SK-N-SH treated with all-trans-retinoic acid at 6 μM for 48 hours (cell line): Measurements from ENCODE around the gene SUGCT.

Experiments
- ATAC-seq: fragments of 200-7000 bp; cut with Tn5 transposase; 3 replicates; pipeline ENCODE4 v1.9.1; 2020; ENCODE audit warnings: mild to moderate bottlenecking, moderate library complexity
- ARNTL ChIP-seq: fragments of 450-650 bp; formaldehyde crosslinking; IDR thresholded peaks from 2 replicates; pipeline ENCODE4 v1.5.0; 2020; ENCODE audit warnings: low read depth, mild to moderate bottlenecking, moderate library complexity, borderline replicate concordance
- BACH2 ChIP-seq: fragments of 250-450 bp; sonication (Bioruptor Pico); IDR thresholded peaks from 2 replicates; pipeline ENCODE4 v1.9.0; 2021; ENCODE audit warnings: mild to moderate bottlenecking, borderline replicate concordance
- CREB5 ChIP-seq: fragments of 250-450 bp; sonication (Bioruptor Pico); IDR thresholded peaks from 2 replicates; pipeline ENCODE4 v1.5.1; 2020; ENCODE audit warnings: low read depth, mild to moderate bottlenecking, moderate library complexity
- CSDC2 ChIP-seq: fragments of 250-450 bp; sonication (Bioruptor Pico); IDR thresholded peaks from 2 replicates; pipeline ENCODE4 v1.5.0; 2020; ENCODE audit warnings: mild to moderate bottlenecking, moderate library complexity
- CSRNP3 ChIP-seq: fragments of 250-450 bp; sonication (Bioruptor Pico); IDR thresholded peaks from 2 replicates; pipeline ENCODE4 v1.5.1; 2021; ENCODE audit warnings: mild to moderate bottlenecking, moderate library complexity
- GLIS3 ChIP-seq: fragments of 250-450 bp; sonication (Bioruptor Pico); IDR thresholded peaks from 2 replicates; pipeline ENCODE4 v1.5.0; 2020; ENCODE audit warnings: mild to moderate bottlenecking, moderate library complexity
- ISL1 ChIP-seq: fragments of 250-450 bp; sonication (Bioruptor Pico); IDR thresholded peaks from 2 replicates; pipeline ENCODE4 v2.1.2; 2022; ENCODE audit warnings: mild to moderate bottlenecking, moderate library complexity
- OSR1 ChIP-seq: fragments of 250-450 bp; sonication (Bioruptor Pico); IDR thresholded peaks from 2 replicates; pipeline ENCODE4 v1.8.0; 2022; ENCODE audit warnings: moderate library complexity, mild to moderate bottlenecking, inconsistent platforms
- PATZ1 ChIP-seq: fragments of 250-450 bp; sonication (Bioruptor Pico); IDR thresholded peaks from 2 replicates; pipeline ENCODE4 v1.8.0; 2020; ENCODE audit warnings: mild to moderate bottlenecking, moderate library complexity, borderline replicate concordance
- POU6F1 ChIP-seq: fragments of 250-450 bp; sonication (Bioruptor Pico); IDR thresholded peaks from 2 replicates; pipeline ENCODE4 v1.8.0; 2021; ENCODE audit warnings: low read depth, mild to moderate bottlenecking, moderate library complexity, borderline replicate concordance
- PPARA ChIP-seq: fragments of 250-450 bp; sonication (Bioruptor Pico); IDR thresholded peaks from 2 replicates; pipeline ENCODE4 v1.5.0; 2020; ENCODE audit warnings: mild to moderate bottlenecking, borderline replicate concordance
- SNAI2 ChIP-seq: fragments of 250-450 bp; sonication (Bioruptor Pico); IDR thresholded peaks from 2 replicates; pipeline ENCODE4 v1.5.0; 2020; ENCODE audit warnings: mild to moderate bottlenecking, moderate library complexity
- TCF4 ChIP-seq: fragments of 250-450 bp; sonication (Bioruptor Pico); IDR thresholded peaks from 2 replicates; pipeline ENCODE4 v1.8.0; 2021; ENCODE audit warnings: mild to moderate bottlenecking, moderate library complexity, borderline replicate concordance
- TOX ChIP-seq: fragments of 250-450 bp; sonication (Bioruptor Pico); IDR thresholded peaks from 2 replicates; pipeline ENCODE4 v1.8.0; 2021; ENCODE audit warnings: mild to moderate bottlenecking, moderate library complexity, borderline replicate concordance
- TSHZ2 ChIP-seq: fragments of 250-450 bp; sonication (Bioruptor Pico); IDR thresholded peaks from 2 replicates; pipeline ENCODE4 v1.5.0; 2020; ENCODE audit warnings: mild to moderate bottlenecking, moderate library complexity
- ZC3H10 ChIP-seq: fragments of 250-450 bp; sonication (Bioruptor Pico); IDR thresholded peaks from 2 replicates; pipeline ENCODE4 v1.5.1; 2021; ENCODE audit warnings: mild to moderate bottlenecking, moderate library complexity
- ZFP3 ChIP-seq: fragments of 250-450 bp; sonication (Bioruptor Pico); IDR thresholded peaks from 2 replicates; pipeline ENCODE4 v1.5.0; 2020; ENCODE audit warnings: mild to moderate bottlenecking, moderate library complexity
- ZFP30 ChIP-seq: fragments of 450-650 bp; formaldehyde crosslinking; IDR thresholded peaks from 2 replicates; pipeline ENCODE4 v1.5.0; 2022; ENCODE audit warnings: mild to moderate bottlenecking, moderate library complexity
- ZNF565 ChIP-seq: fragments of 450-650 bp; formaldehyde crosslinking; conservative IDR thresholded peaks from 2 replicates; pipeline ENCODE4 v1.5.0; 2020; ENCODE audit warnings: low read depth, mild to moderate bottlenecking, moderate library complexity
- ZNF8 ChIP-seq: fragments of 450-650 bp; formaldehyde crosslinking; IDR thresholded peaks from 2 replicates; pipeline ENCODE4 v1.5.0; 2020; ENCODE audit warnings: mild to moderate bottlenecking, moderate library complexity

The SUGCT gene

GRCh38 chr7:40799493-40800403 is 664.9 kb downstream of the SUGCT start:
- peak; percentile 69 for TF ChIP-seq ISL1 (CRISPR knock-in tag)
- TF ChIP-seq ARNTL = no peak
- TF ChIP-seq ZNF8 (CRISPR knock-in tag) = no peak

GRCh38 chr7:40800771-40801170 is 666.0 kb downstream of the SUGCT start:
- TF ChIP-seq ISL1 (CRISPR knock-in tag) (no peak), TOX (CRISPR knock-in tag) (no peak), ZFP3 (CRISPR knock-in tag) (no peak)
- TF ChIP-seq, all 23 proteins: peak for 0
- ATAC-seq = no peak

More at GRCh38 chr7:40799493-40800403, 664.9 kb downstream of the SUGCT start:
- peak; percentile 59 for ATAC-seq

- TF ChIP-seq OSR1 (no peak), ZNF565 (CRISPR knock-in tag) (no peak), ZNF8 (CRISPR knock-in tag) (no peak), TOX (CRISPR knock-in tag) (no peak), ZFP3 (CRISPR knock-in tag) (no peak), POU6F1 (CRISPR knock-in tag) (no peak), ZFP30 (CRISPR knock-in tag) (no peak), PATZ1 (CRISPR knock-in tag) (no peak), SNAI2 (CRISPR knock-in tag) (no peak), ISL1 (CRISPR knock-in tag) (no peak), TCF4 (CRISPR knock-in tag) (no peak)
- TF ChIP-seq, all 23 proteins: peak for 0
- no peak for ATAC-seq
Observed at GRCh38 chr7:40802497-40802896, 667.7 kb downstream of the SUGCT start.

- peak; percentile 84; the same call in 1 of the 2 replicates for TF ChIP-seq TCF4 (CRISPR knock-in tag)
- TF ChIP-seq ARNTL = no peak
- TF ChIP-seq TSHZ2 (CRISPR knock-in tag) = no peak
- TF ChIP-seq ZFP3 (CRISPR knock-in tag) = no peak
- TF ChIP-seq TOX (CRISPR knock-in tag) = no peak
- TF ChIP-seq OSR1 = no peak
- no peak for TF ChIP-seq ZFP30 (CRISPR knock-in tag)
- no peak for TF ChIP-seq CSRNP3
- TF ChIP-seq ZC3H10 (CRISPR knock-in tag) = no peak
- no peak for TF ChIP-seq GLIS3 (CRISPR knock-in tag)
- TF ChIP-seq PPARA = no peak
- no peak for TF ChIP-seq CREB5 (CRISPR knock-in tag)
- TF ChIP-seq ISL1 (CRISPR knock-in tag) = peak; percentile 59
- TF ChIP-seq SNAI2 (CRISPR knock-in tag) = no peak
- TF ChIP-seq POU6F1 (CRISPR knock-in tag) = no peak
- TF ChIP-seq CSDC2 = no peak
- no peak for TF ChIP-seq BACH2
- ATAC-seq = peak; percentile 11
Observed at GRCh38 chr7:40804477-40805215, 669.8 kb downstream of the SUGCT start.
